A172 (cell line): ENCODE measurements around the gene BAG3. TPM values are rescaled to one million over a fixed set of nuclear protein-coding genes. Genes with fewer than 3 reads are reported as not detected.
"Not testable (repeated sequence)": the region's sequence is repeated elsewhere in the genome, so short reads cannot be mapped to it uniquely, and the experiment has no call there.

Experiments used
- DNase-seq: peaks from one replicate; pipeline ENCODE4 v3.0.0-alpha.2; 2015; ENCODE audit warnings: low spot score
- total RNA-seq: library from RNA; depleted of rRNA; stranded (reverse); fragments of >200 nt; shearing (Covaris generic); gene quantifications from 2 replicates; pipeline ENCODE4 v1.2.3, GENCODE V29; 2014; rRNA removed

Gene BAG3
- total RNA-seq: 31.0 and 39.8 TPM in 2 replicates

GRCh38 chr10:119650692-119651513, at the start of gene BAG3:
TSS of gene BAG3 (plus strand) at chr10:119651380. CDS start at chr10:119651676, 296 bp downstream.
- DNase-seq: peak; percentile 92

GRCh38 chr10:119602241-119603095, 48.7 kb upstream of the BAG3 start:
- DNase-seq: peak; percentile 19

- DNase-seq: no peak
Observed at GRCh38 chr10:119604468-119604867, 46.7 kb upstream of the BAG3 start.

GRCh38 chr10:119608316-119609155, 42.6 kb upstream of the BAG3 start:
- peak; percentile 46 for DNase-seq

DNA sequence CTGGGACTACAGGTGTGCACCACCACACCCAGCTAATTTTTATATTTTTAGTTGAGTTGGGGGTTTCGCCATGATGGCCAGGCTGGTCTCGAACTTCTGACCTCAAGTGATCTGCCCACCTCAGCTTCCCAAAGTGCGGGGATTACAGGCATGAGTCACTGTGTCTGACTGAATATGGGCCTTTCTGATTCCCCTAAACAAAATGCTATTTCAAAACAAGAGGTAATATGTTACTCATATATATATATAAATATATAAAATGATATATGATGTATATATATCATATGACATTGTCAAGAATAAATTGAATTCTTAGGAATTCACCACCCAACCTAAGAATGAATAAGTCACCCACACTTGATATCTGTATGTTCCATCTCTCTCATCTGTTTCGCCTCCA, 41.7 kb upstream of the BAG3 start:
- no peak for DNase-seq

- DNase-seq: no peak
Observed at GRCh38 chr10:119611433-119611832, 39.7 kb upstream of the BAG3 start.

DNA sequence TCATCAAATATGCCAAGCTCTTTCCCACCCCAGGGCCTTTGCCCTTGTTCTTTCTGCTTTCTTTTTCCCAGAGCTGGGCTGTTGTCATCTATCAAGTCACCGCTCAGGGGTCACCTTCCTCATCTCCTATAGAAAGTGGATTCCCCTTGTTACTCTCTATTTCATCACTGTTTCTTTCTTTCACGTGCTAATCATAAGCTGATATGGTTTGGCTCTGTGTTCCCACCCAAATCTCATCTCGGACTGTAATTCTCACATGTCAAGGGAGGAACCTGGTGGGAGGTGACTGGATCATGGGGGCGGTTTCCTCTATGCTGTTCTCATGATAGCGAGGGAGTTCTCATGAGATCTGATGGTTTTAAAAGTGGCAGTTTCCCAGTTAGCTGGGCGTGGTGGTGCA, 37.4 kb upstream of the BAG3 start:
- no peak for DNase-seq

DNA sequence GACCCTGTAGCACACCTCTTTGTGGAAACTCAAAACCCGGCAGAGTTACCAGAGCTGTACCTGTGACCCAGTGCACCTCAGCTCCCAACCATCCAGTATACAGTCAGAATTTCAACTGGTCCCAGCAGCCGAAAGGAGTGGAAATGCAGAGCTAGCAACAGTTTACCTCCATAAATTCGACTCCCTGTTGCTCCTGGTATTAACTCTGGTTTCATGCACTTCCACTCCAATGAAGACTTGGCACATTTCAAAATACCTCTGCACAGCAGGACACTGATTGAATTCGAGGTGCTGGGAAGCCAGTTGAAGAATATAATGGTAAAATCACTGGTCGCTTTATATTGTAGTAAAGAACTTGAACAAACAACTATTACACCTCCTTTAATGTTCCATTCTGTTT, 36.5 kb upstream of the BAG3 start:
- DNase-seq: no peak

GRCh38 chr10:119616882-119617570, 34.2 kb upstream of the BAG3 start:
- DNase-seq: no peak

DNA sequence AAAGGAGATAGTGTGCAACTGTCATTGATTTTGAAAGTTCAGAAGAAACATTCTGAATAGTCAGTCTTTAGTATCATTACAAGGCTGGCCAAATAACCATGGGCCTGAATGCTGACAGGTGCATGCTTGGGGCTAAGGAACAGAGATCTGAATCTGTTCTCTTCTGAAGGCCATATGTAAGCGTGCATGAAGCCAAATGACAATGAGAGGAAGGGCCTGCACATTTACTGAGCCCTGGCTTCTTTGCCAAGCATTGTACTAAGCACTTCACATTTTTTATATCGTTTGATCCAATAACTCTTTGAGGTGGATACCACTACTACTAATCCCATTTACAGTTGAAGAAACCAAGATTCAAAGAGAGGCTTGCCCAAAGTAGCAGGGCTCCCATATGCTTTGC, 32.0 kb upstream of the BAG3 start:
- DNase-seq: no peak

DNA sequence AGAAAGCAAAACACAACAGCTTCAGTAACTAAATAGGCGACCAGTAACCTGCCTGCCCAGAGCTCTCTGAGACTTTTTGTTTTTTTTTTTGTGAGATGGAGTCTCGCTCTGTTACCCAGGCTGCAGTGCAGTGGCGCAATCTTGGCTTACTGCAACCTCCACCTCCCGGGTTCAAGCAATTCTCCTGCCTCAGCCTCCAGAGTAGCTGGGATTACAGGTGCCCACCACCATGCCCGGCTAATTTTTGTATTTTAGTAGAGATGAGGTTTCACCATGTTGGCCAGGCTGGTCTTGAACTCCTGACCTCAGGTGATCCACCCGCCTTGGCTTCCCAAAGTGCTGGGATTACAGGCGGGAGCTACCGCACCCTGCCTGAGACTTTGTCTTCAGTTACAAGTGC, 31.4 kb upstream of the BAG3 start:
- DNase-seq: not testable (repeated sequence)

DNA sequence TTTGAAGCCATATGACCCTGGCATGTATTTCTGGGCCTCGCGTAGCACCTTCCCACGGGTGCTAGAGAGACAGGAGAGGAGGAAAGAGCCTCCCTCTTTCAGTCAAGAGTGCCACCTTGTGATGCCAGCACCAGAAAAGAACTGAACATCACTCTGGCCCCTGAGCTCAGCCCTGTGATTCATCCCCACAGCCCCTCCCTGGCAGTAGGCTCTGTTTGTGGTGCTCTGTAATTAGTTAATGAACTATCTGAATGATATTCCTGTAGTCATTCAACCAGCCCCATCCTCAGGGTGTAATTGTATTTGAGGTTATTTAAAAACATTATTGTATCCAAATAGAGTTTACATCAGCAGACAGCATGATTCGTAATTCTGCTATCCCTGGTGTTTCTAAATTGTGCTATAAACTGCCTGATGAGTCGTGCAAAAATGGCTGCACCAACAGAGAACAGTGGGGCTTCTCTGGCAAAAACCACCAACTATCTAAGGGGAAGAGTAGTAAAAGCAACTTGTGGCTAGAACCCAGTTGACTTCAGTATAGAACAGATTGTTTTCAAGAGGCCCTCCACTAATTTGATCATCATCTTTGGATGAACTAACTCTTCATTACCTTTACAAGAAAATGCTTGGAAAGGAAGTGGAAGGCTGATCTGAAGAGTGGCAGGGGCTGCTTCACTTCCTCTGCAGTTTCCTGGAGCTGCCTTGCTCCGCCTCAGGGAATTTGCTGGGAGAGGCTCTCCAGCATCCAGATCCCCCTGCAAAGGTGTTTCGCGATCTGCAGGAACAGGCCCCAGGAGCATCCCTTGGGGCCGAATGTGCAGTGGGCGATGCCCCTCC, 30.7 kb upstream of the BAG3 start:
- peak; percentile 20 for DNase-seq

DNA sequence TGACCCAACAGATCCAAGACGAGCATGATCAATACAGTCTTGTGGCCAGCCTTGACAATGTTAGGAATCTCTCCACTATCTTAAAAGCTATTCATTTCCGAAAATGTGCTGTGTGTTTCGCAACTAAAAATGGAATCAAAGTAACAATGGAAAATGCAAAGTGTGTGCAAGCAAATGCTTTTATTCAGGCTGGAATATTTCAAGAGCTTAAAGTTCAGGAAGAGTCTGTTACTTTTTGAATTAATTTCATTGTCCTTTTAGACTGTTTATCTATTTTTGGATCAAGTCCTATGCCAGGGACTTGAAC, 30.1 kb upstream of the BAG3 start:
- DNase-seq: no peak

- DNase-seq: no peak
Observed at GRCh38 chr10:119625570-119626280, 25.5 kb upstream of the BAG3 start.

DNA sequence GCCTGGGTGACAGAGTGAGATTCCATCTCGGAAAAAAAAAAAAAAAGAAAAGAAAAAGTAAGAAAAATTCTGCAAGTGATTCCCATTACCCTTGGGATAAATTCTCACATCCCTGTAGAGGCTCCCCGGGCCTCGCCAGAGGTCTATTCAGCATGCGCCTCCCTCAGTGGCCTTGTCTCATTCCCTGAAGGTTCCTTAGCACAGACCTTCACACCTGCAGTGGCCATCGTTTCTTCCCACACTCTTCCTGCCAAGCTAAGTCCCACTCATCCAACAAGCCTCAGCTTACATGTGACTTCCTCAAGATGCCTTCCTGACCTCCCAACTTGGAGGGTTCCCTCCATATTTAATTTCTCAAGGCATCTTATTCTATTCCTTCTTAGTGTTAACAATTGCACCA, 20.9 kb upstream of the BAG3 start:
- DNase-seq: no peak

GRCh38 chr10:119633538-119634218, 17.5 kb upstream of the BAG3 start:
- DNase-seq: no peak

DNA sequence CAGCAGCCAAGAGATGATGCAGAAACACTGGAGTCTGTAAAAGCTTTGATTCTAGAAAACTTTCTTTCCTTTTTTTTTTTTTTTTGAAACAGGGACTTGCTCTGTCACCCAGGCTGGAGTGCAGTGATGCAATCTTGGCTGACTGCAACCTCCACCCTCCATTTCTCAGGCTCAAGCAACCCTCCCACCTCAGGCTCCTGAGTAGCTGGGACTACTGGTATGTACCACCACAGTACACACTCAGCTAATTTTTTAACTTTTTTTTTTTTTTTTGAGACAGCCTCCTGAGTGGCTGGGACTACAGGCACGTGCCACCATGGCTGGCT, 17.0 kb upstream of the BAG3 start:
- no peak for DNase-seq

GRCh38 chr10:119637631-119638030, 13.5 kb upstream of the BAG3 start:
- no peak for DNase-seq

- DNase-seq: no peak
Observed at GRCh38 chr10:119638982-119639381, 12.2 kb upstream of the BAG3 start.

DNA sequence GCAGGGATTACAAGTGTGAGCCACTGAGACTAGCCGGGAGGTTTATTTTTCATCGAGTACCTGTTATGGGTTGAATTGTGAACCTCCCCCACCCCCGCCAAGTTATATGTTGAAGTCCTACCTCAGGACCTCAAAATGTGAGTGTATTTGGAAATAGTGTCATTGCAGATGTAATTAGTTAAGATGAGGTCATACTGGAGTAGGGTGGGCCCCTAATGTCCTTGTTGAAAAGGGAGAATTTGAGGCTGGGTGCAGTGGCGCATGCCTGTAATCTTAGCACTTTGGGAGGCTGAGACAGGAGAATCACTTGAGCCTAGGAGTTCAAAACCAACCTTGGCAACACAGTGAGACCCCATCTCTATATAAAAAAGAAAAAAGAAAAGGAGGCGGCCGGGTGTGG, 10.8 kb upstream of the BAG3 start:
- no peak for DNase-seq
